ENCODE measurements around the gene SCN3B.

Gene SCN3B

GRCh38 chr11:123695231-123695630 lies 40.8 kb upstream of the SCN3B start:
- Histone ChIP-seq H3K4me3 (ENCODE audit: low read depth, low read length, poor library complexity, severe bottlenecking) (no peak overlapping the region), H3K4me2 (ENCODE audit: low read length) (no peak overlapping the region)
- no peak for TF ChIP-seq EZH2 (IDR thresholded peaks at IDR 0.05; ENCODE audit: borderline replicate concordance, low read length)
- no peak for TF ChIP-seq CTCF (IDR thresholded peaks at IDR 0.05; ENCODE audit: low read length)

GRCh38 chr11:123694551-123694950 lies 40.1 kb upstream of the SCN3B start:
- Histone ChIP-seq H3K9me2 (ENCODE audit: low read depth, low read length) (no peaks in the 10 kb centered on the region), H4K20me1 (ENCODE audit: insufficient read depth, low read length) (no peaks in the 10 kb centered on the region), H3K9ac (ENCODE audit: low read length) (no peak overlapping the region), H3K36me3 (ENCODE audit: insufficient read depth, low read length) (no peaks in the 10 kb centered on the region), H3K4me2 (ENCODE audit: low read length) (no peak overlapping the region), H3K79me2 (ENCODE audit: insufficient read depth, low read length) (no peaks in the 10 kb centered on the region), H3K4me3 (ENCODE audit: low read depth, low read length, poor library complexity, severe bottlenecking) (no peak overlapping the region), H3K27ac (ENCODE audit: low read depth, low read length, poor library complexity, severe bottlenecking) (no peak overlapping the region), H3K4me1 (ENCODE audit: insufficient read depth, low read length, severe bottlenecking) (no peaks in the 10 kb centered on the region), H3K9me3 (ENCODE audit: low read length) (no peaks in the 10 kb centered on the region), H2AFZ (ENCODE audit: low read length) (no peak overlapping the region), H3F3A (ENCODE audit: insufficient read depth, low read length) (no peaks in the 10 kb centered on the region), H3K27me3 (ENCODE audit: insufficient read depth, low read length) (no peaks in the 10 kb centered on the region)
- TF ChIP-seq EZH2 (IDR thresholded peaks at IDR 0.05; ENCODE audit: borderline replicate concordance, low read length) = no peak
- no peak for TF ChIP-seq CTCF (IDR thresholded peaks at IDR 0.05; ENCODE audit: low read length)

More at GRCh38 chr11:123695231-123695630, 40.8 kb upstream of the SCN3B start:
- Histone ChIP-seq H3K9me2 (ENCODE audit: low read depth, low read length) (no peaks in the 10 kb centered on the region), H3K79me2 (ENCODE audit: insufficient read depth, low read length) (no peaks in the 10 kb centered on the region), H3K9me3 (ENCODE audit: low read length) (no peaks in the 10 kb centered on the region), H4K20me1 (ENCODE audit: insufficient read depth, low read length) (no peaks in the 10 kb centered on the region), H3F3A (ENCODE audit: insufficient read depth, low read length) (no peaks in the 10 kb centered on the region), H2AFZ (ENCODE audit: low read length) (no peak overlapping the region), H3K27me3 (ENCODE audit: insufficient read depth, low read length) (no peaks in the 10 kb centered on the region), H3K4me1 (ENCODE audit: insufficient read depth, low read length, severe bottlenecking) (no peaks in the 10 kb centered on the region), H3K9ac (ENCODE audit: low read length) (no peak overlapping the region), H3K36me3 (ENCODE audit: insufficient read depth, low read length) (no peaks in the 10 kb centered on the region), H3K27ac (ENCODE audit: low read depth, low read length, poor library complexity, severe bottlenecking) (no peak overlapping the region)

GRCh38 chr11:123692961-123693360 lies 38.5 kb upstream of the SCN3B start:
- no peaks in the 10 kb centered on the region for H3K9me3 ChIP-seq (ENCODE audit: low read length)

More at GRCh38 chr11:123692961-123693360, 38.5 kb upstream of the SCN3B start:
- no peaks in the 10 kb centered on the region for H4K20me1 ChIP-seq (ENCODE audit: insufficient read depth, low read length)
- no peaks in the 10 kb centered on the region for H3K9me2 ChIP-seq (ENCODE audit: low read depth, low read length)
- H3K4me3 ChIP-seq (ENCODE audit: low read depth, low read length, poor library complexity, severe bottlenecking) = no peak overlapping the region
- TF ChIP-seq EZH2 (IDR thresholded peaks at IDR 0.05; ENCODE audit: borderline replicate concordance, low read length) = no peak
- TF ChIP-seq CTCF (IDR thresholded peaks at IDR 0.05; ENCODE audit: low read length) = no peak
- H3K27ac ChIP-seq (ENCODE audit: low read depth, low read length, poor library complexity, severe bottlenecking) = no peak overlapping the region
- no peaks in the 10 kb centered on the region for H3K36me3 ChIP-seq (ENCODE audit: insufficient read depth, low read length)
- H3K79me2 ChIP-seq (ENCODE audit: insufficient read depth, low read length) = no peaks in the 10 kb centered on the region
- no peak overlapping the region for H2AFZ ChIP-seq (ENCODE audit: low read length)
- H3K27me3 ChIP-seq (ENCODE audit: insufficient read depth, low read length) = no peaks in the 10 kb centered on the region
- H3K4me1 ChIP-seq (ENCODE audit: insufficient read depth, low read length, severe bottlenecking) = no peaks in the 10 kb centered on the region
- no peak overlapping the region for H3K9ac ChIP-seq (ENCODE audit: low read length)
- no peak overlapping the region for H3K4me2 ChIP-seq (ENCODE audit: low read length)
- no peaks in the 10 kb centered on the region for H3F3A ChIP-seq (ENCODE audit: insufficient read depth, low read length)

Measured in OCI-LY1 (cell line).